ENCODE measurements around the gene PCMT1. TPM values are rescaled to one million over a fixed set of nuclear protein-coding genes. Genes with fewer than 3 reads are reported as not detected.
"Not testable (repeated sequence)": the region's sequence is repeated elsewhere in the genome, so short reads cannot be mapped to it uniquely, and the experiment has no call there.

The PCMT1 gene
- total and polyA plus RNA-seq, 5 donors from 2014 or later = 44.8 to 228 (median 167) TPM

GRCh38 chr6:149842331-149842730, 92.8 kb downstream of the PCMT1 start:
- Histone ChIP-seq H3K4me3 (ENCODE audit: low read depth, low read length) (no peak overlapping the region), H3K27me3 (ENCODE audit: control insufficient read depth, insufficient read depth, low read length) (no peaks in the 10 kb centered on the region), H3K4me1 (ENCODE audit: control insufficient read depth, insufficient read depth, low read length, poor library complexity, severe bottlenecking) (no peaks in the 10 kb centered on the region), H3K36me3 (ENCODE audit: control insufficient read depth, insufficient read depth, low read length) (no peaks in the 10 kb centered on the region), H3K9me3 (ENCODE audit: control insufficient read depth in 2 of 2, low read length in 2 of 2) (no peaks in the 10 kb centered on the region), H3K27ac (ENCODE audit: insufficient read depth, low read length, poor library complexity, severe bottlenecking) (no peak overlapping the region)
- Mint-ChIP-seq H3K4me3 (no peak overlapping the region), H3K36me3 (no peaks in the 10 kb centered on the region), H3K9me3 (peaks cover 0 to 1% (median 0%) of the 10 kb centered on the region in 7 donors), H3K27me3 (peaks cover 6% of the 10 kb centered on the region), H3K4me1 (peaks cover 0 to 2% (median 0%) of the 10 kb centered on the region in 4 donors), H3K27ac (peak overlapping the region in 1 of 3 donors; percentile 29)
- DNase-seq (no peak), ATAC-seq (ENCODE audit: low read depth in 2 of 2) (no peak)

DNA sequence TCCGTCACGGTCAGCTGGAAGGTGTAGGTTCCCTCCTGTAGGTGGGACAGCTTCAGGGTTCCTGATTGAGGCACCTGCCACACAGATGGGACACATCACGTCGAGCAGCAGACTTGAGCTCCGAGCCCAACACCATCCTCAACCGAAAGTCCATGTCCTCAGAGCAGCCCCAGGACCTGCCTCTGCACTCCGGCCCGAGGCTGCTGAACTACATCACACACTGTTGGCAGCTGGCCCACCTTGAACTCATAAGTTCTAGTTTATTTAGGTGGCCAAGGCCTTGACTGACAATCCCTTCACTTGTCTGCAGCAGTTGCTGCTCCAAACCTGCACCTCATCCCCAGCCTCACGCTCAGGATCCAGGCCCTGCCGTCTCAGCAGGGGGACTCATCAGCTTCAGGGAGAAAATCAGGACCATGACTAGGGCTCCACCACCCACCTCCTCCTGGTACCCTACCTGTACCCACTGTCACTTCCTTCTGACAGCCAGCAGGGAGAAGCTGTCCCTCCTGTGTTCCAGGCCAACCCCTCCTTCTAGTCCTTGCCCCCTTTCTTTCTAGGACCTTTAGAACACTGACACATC, 93.6 kb downstream of the PCMT1 start:
- Histone ChIP-seq H3K9me3 (ENCODE audit: control insufficient read depth in 2 of 2, low read length in 2 of 2) (no peaks in the 10 kb centered on the region), H3K27me3 (ENCODE audit: control insufficient read depth, insufficient read depth, low read length) (no peaks in the 10 kb centered on the region), H3K36me3 (ENCODE audit: control insufficient read depth, insufficient read depth, low read length) (no peaks in the 10 kb centered on the region), H3K4me3 (ENCODE audit: low read depth, low read length) (no peak overlapping the region), H3K4me1 (ENCODE audit: control insufficient read depth, insufficient read depth, low read length, poor library complexity, severe bottlenecking) (no peaks in the 10 kb centered on the region), H3K27ac (ENCODE audit: insufficient read depth, low read length, poor library complexity, severe bottlenecking) (no peak overlapping the region)
- Mint-ChIP-seq H3K27ac (no peak overlapping the region), H3K4me1 (peaks cover 0 to 2% (median 0%) of the 10 kb centered on the region in 4 donors), H3K27me3 (peaks cover 6% of the 10 kb centered on the region), H3K9me3 (no peaks in the 10 kb centered on the region), H3K36me3 (no peaks in the 10 kb centered on the region), H3K4me3 (no peak overlapping the region)
- DNase-seq (no peak), ATAC-seq (ENCODE audit: low read depth in 2 of 2) (no peak)

- H3K27me3 Mint-ChIP-seq; DNase-seq; H3K27me3 ChIP-seq (ENCODE audit: control insufficient read depth, insufficient read depth, low read length); H3K9me3 ChIP-seq (ENCODE audit: control insufficient read depth in 2 of 2, low read length in 2 of 2); H3K36me3 Mint-ChIP-seq; H3K36me3 ChIP-seq (ENCODE audit: control insufficient read depth, insufficient read depth, low read length); H3K9me3 Mint-ChIP-seq; ATAC-seq (ENCODE audit: low read depth in 2 of 2); H3K4me3 Mint-ChIP-seq; H3K27ac Mint-ChIP-seq; H3K4me1 ChIP-seq (ENCODE audit: control insufficient read depth, insufficient read depth, low read length, poor library complexity, severe bottlenecking); H3K4me3 ChIP-seq (ENCODE audit: low read depth, low read length); H3K27ac ChIP-seq (ENCODE audit: insufficient read depth, low read length, poor library complexity, severe bottlenecking); H3K4me1 Mint-ChIP-seq: not testable (repeated sequence)
Measured at GRCh38 chr6:149844036-149844435, 94.5 kb downstream of the PCMT1 start.

DNA sequence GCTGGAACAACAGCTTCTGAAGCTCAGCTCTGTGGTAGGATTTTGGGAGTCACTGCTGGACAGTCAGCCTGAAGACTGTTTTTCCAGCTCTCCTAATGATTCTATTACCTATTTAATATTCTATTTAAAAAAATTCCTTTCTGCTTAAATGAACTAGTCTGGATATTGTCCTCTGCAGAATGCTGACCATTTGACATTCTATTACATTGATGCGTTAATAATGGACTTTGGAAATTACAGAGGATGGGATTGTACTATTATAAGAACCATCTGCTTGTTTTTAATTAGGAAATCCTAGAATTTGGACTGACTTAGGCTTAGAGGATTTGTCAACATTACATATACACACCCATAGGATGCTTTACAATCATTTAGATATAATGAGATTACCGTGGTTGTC, 94.9 kb downstream of the PCMT1 start:
- DNase-seq (no peak), ATAC-seq (ENCODE audit: low read depth in 2 of 2) (no peak)
- no peak overlapping the region for H3K4me3 ChIP-seq (ENCODE audit: low read depth, low read length)
- peaks cover 0 to 2% (median 0%) of the 10 kb centered on the region in 4 donors for H3K4me1 Mint-ChIP-seq
- H3K27ac ChIP-seq (ENCODE audit: insufficient read depth, low read length, poor library complexity, severe bottlenecking) = no peak overlapping the region
- H3K36me3 ChIP-seq (ENCODE audit: control insufficient read depth, insufficient read depth, low read length) = no peaks in the 10 kb centered on the region
- H3K4me1 ChIP-seq (ENCODE audit: control insufficient read depth, insufficient read depth, low read length, poor library complexity, severe bottlenecking) = no peaks in the 10 kb centered on the region
- no peaks in the 10 kb centered on the region for H3K36me3 Mint-ChIP-seq
- no peaks in the 10 kb centered on the region for H3K27me3 Mint-ChIP-seq
- no peaks in the 10 kb centered on the region for H3K9me3 Mint-ChIP-seq
- H3K9me3 ChIP-seq (ENCODE audit: control insufficient read depth in 2 of 2, low read length in 2 of 2) = no peaks in the 10 kb centered on the region
- no peaks in the 10 kb centered on the region for H3K27me3 ChIP-seq (ENCODE audit: control insufficient read depth, insufficient read depth, low read length)
- H3K4me3 Mint-ChIP-seq = no peak overlapping the region
- no peak overlapping the region for H3K27ac Mint-ChIP-seq

DNA sequence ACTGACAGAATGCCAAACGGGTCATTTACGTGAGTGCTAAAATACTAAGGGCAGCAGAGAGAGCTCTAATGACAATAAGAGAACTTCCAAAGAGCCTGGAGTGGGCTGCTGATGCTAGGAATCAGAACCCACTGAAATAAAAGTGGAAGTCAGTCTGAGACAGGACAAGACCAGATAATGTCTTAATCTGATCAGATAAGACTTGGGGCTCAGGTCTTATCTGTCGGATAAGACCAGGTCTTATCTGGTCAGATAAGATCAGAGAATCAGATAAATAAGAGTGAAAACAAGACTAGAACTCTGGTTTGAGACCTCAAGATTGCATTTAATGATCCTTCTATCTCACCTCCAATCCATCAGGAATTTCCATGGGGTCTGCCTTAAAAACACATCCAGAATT, 96.0 kb downstream of the PCMT1 start:
- no peak for ATAC-seq (ENCODE audit: low read depth in 2 of 2)

DNA sequence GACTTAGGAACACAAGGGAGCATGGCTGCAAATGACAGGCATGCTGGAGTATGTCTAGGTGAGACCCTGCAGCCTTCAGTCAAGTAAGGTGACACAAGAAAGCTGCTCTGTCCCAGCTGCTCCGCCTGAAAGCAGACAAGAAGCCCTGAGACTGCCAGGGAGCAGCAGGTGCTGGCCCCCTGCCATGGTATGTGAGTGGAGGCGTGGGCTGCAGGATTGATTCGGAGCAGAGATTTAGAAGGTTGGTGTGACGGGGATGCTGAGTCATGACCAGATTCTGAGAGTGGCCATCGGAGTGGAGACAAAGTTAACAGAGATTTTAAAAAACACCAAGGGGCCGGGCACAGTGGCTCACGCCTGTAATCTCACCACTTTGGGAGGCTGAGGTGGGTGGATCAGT, 96.8 kb downstream of the PCMT1 start:
- H3K4me1 Mint-ChIP-seq = peaks cover 0 to 2% (median 0%) of the 10 kb centered on the region in 4 donors
- peaks cover 6% of the 10 kb centered on the region for H3K27me3 Mint-ChIP-seq
- H3K9me3 Mint-ChIP-seq = no peaks in the 10 kb centered on the region
- no peak overlapping the region for H3K27ac ChIP-seq (ENCODE audit: insufficient read depth, low read length, poor library complexity, severe bottlenecking)
- no peak overlapping the region for H3K4me3 Mint-ChIP-seq
- no peak overlapping the region for H3K27ac Mint-ChIP-seq
- no peak overlapping the region for H3K4me3 ChIP-seq (ENCODE audit: low read depth, low read length)
- no peaks in the 10 kb centered on the region for H3K4me1 ChIP-seq (ENCODE audit: control insufficient read depth, insufficient read depth, low read length, poor library complexity, severe bottlenecking)
- ATAC-seq (ENCODE audit: low read depth in 2 of 2) = no peak
- no peaks in the 10 kb centered on the region for H3K36me3 ChIP-seq (ENCODE audit: control insufficient read depth, insufficient read depth, low read length)
- no peaks in the 10 kb centered on the region for H3K27me3 ChIP-seq (ENCODE audit: control insufficient read depth, insufficient read depth, low read length)
- no peak for DNase-seq
- no peaks in the 10 kb centered on the region for H3K36me3 Mint-ChIP-seq
- H3K9me3 ChIP-seq (ENCODE audit: control insufficient read depth in 2 of 2, low read length in 2 of 2) = no peaks in the 10 kb centered on the region

More for the DNA sequence above, 96.0 kb downstream of the PCMT1 start:
- H3K4me3 ChIP-seq (ENCODE audit: low read depth, low read length) = no peak overlapping the region
- no peaks in the 10 kb centered on the region for H3K4me1 ChIP-seq (ENCODE audit: control insufficient read depth, insufficient read depth, low read length, poor library complexity, severe bottlenecking)
- no peaks in the 10 kb centered on the region for H3K9me3 ChIP-seq (ENCODE audit: control insufficient read depth in 2 of 2, low read length in 2 of 2)
- H3K27ac ChIP-seq (ENCODE audit: insufficient read depth, low read length, poor library complexity, severe bottlenecking) = no peak overlapping the region
- H3K36me3 ChIP-seq (ENCODE audit: control insufficient read depth, insufficient read depth, low read length) = no peaks in the 10 kb centered on the region
- H3K27me3 ChIP-seq (ENCODE audit: control insufficient read depth, insufficient read depth, low read length) = no peaks in the 10 kb centered on the region
- Mint-ChIP-seq H3K4me3 (no peak overlapping the region), H3K4me1 (peaks cover 0 to 2% (median 0%) of the 10 kb centered on the region in 4 donors), H3K9me3 (no peaks in the 10 kb centered on the region), H3K27ac (no peak overlapping the region), H3K36me3 (no peaks in the 10 kb centered on the region), H3K27me3 (peaks cover 5% of the 10 kb centered on the region)
- no peak for DNase-seq

GRCh38 chr6:149847939-149848267, 98.4 kb downstream of the PCMT1 start:
- H3K27me3 ChIP-seq (ENCODE audit: control insufficient read depth, insufficient read depth, low read length) = no peaks in the 10 kb centered on the region
- H3K27me3 Mint-ChIP-seq = peaks cover 11% of the 10 kb centered on the region
- no peaks in the 10 kb centered on the region for H3K9me3 ChIP-seq (ENCODE audit: control insufficient read depth in 2 of 2, low read length in 2 of 2)
- no peaks in the 10 kb centered on the region for H3K36me3 ChIP-seq (ENCODE audit: control insufficient read depth, insufficient read depth, low read length)
- no peak for DNase-seq
- H3K36me3 Mint-ChIP-seq = no peaks in the 10 kb centered on the region
- ATAC-seq (ENCODE audit: low read depth in 2 of 2) = no peak
- H3K4me3 Mint-ChIP-seq = no peak overlapping the region
- H3K4me1 ChIP-seq (ENCODE audit: control insufficient read depth, insufficient read depth, low read length, poor library complexity, severe bottlenecking) = peaks cover 6% of the 10 kb centered on the region
- H3K27ac Mint-ChIP-seq = no peak overlapping the region
- peaks cover 0 to 6% (median 1%) of the 10 kb centered on the region in 4 donors for H3K4me1 Mint-ChIP-seq
- no peak overlapping the region for H3K27ac ChIP-seq (ENCODE audit: insufficient read depth, low read length, poor library complexity, severe bottlenecking)
- no peak overlapping the region for H3K4me3 ChIP-seq (ENCODE audit: low read depth, low read length)
- H3K9me3 Mint-ChIP-seq = no peaks in the 10 kb centered on the region

- not testable (repeated sequence) for H3K4me1 ChIP-seq (ENCODE audit: control insufficient read depth, insufficient read depth, low read length, poor library complexity, severe bottlenecking); DNase-seq; H3K27ac Mint-ChIP-seq; H3K4me1 Mint-ChIP-seq; H3K9me3 ChIP-seq (ENCODE audit: control insufficient read depth in 2 of 2, low read length in 2 of 2); ATAC-seq (ENCODE audit: low read depth in 2 of 2); H3K27ac ChIP-seq (ENCODE audit: insufficient read depth, low read length, poor library complexity, severe bottlenecking); H3K4me3 ChIP-seq (ENCODE audit: low read depth, low read length); H3K4me3 Mint-ChIP-seq; H3K36me3 Mint-ChIP-seq; H3K9me3 Mint-ChIP-seq; H3K36me3 ChIP-seq (ENCODE audit: control insufficient read depth, insufficient read depth, low read length); H3K27me3 ChIP-seq (ENCODE audit: control insufficient read depth, insufficient read depth, low read length)
- H3K27me3 Mint-ChIP-seq = peaks cover 11% of the 10 kb centered on the region
Measured at GRCh38 chr6:149848343-149848742, 98.8 kb downstream of the PCMT1 start.
